HG03354 (cell line): ENCODE data around the gene NPBWR2.
"Not testable (repeated sequence)": the region's sequence is repeated elsewhere in the genome, so short reads cannot be mapped to it uniquely, and the experiment has no call there.

Experiments
- ATAC-seq: cut with Tn5 transposase; IDR thresholded peaks from one replicate; pipeline ENCODE4 v1.9.1; 2021; ENCODE audit warnings: mild to moderate bottlenecking; ENCODE audit not compliant: unreplicated experiment, poor library complexity, severe bottlenecking

Gene NPBWR2

GRCh38 chr20:64119681-64120341 is 12.4 kb upstream of the NPBWR2 start:
- ATAC-seq = no peak

DNA sequence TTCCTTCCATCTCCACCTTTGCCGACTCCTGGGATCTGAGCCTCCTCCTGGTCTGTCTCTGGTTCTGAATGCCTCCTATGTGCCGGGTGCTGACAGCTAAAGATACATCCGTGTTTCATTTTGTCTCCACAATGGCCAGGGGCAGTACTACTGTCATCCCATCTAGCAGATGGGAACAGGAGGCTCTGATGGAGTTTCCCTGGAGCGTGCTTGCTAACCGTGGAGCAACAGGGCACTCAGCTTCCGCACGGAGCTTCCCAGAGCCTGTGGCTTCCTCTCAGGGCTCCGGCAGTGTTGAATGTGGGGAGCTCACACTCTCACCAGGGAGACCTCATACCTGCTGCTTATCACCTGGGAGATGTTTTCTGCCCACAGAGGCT is 11.9 kb upstream of the NPBWR2 start:
- no peak for ATAC-seq

- not testable (repeated sequence) for ATAC-seq
Observed at GRCh38 chr20:64117432-64117777, 10.0 kb upstream of the NPBWR2 start.

DNA sequence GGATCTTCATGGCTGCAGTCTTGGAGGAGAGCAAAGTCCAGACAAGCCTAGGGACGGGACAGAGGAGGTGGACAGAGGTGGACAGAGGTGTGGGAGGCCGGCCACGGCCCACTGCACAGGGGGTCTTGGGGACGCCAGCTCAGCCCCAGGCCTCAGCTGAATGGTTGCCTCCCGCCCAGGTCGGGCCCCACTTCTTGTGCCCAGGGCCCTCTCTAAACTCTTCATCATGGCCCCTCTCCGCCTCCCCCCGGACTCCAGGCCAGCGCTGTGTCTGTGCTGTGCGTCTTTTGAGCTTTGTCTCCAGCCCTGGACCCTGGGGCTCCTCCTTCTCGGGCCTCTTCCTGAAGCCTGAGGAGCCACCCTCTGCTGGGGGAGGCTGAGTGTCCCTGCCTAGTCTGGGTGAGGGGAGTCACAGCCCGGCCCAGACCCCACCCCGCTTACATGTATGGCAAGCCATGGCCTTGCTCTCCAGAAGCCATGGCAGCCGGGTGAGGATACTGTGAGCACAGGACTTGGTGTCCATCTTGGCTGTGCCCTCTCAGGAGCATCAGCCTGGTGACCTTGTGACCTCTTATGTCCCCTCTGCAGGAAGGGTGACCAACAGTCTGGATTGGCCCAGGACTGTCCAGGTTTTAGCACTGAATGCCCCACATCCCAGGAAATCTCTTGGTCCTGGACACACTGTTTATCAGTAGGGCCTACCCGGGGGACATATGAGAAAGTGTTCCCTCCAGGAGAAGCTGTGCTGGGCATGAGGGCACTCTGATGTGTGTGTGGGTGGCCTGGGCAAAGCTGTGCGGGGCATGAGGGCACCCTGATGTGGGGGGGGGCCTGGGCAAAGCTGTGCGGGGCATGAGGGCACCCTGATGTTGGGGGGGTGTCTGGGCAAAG is 9.4 kb upstream of the NPBWR2 start:
- no peak for ATAC-seq

DNA sequence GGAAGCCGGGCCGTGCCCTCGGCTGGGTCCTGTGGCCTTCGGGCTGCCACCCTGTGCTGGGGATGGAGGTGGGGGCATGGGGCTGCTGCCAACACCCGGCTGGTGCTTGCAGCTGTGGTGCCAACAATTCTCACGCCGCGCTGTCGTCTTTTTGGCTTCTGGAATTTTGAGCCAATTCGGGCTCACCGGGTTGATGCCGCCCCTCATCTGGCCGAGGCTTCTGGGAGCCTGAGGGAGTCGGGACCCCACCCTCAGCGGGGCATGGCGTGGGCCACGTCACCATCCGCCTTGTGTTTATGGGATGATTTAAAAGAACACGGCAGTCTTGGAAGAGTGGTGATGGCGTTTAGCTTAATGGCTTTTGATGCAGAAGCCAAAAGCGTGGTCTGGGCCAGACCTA is 8.7 kb upstream of the NPBWR2 start:
- no peak for ATAC-seq

DNA sequence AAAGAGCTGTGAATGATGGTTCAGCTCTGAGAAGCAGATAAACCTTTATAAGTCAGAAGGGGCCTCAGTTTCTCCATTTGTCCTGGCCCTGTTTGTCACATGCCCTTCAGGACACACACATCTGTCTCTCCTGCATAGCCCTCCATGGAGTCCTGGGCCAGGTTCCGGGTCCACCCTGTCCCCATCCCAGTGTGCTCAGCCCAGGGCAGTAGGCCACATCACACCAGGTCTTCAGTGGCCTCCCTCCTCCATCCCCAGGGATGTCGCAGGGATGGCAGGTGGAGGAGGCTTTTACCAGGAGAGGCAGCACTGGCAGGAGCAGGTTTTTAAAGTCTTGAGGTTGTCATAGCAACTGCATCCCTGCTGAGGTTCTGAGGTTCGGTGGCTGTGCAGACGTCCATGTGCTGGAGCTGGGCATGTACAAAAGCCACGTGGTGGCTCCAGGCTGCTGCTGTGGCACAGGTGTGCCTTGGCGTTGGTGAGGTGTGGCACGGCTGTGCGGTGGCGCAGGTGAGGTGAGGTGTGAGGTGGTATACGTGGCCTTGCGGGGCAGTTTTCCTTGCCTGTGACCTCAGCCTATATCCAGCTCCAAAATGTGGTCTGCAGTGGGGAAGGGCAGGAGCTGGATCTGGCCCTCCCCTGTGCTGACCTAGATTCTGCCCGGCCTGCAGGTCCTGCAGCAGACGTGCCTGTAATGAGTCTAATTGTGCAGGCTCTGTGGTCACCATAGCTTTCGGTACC is 8.0 kb upstream of the NPBWR2 start:
- no peak for ATAC-seq

DNA sequence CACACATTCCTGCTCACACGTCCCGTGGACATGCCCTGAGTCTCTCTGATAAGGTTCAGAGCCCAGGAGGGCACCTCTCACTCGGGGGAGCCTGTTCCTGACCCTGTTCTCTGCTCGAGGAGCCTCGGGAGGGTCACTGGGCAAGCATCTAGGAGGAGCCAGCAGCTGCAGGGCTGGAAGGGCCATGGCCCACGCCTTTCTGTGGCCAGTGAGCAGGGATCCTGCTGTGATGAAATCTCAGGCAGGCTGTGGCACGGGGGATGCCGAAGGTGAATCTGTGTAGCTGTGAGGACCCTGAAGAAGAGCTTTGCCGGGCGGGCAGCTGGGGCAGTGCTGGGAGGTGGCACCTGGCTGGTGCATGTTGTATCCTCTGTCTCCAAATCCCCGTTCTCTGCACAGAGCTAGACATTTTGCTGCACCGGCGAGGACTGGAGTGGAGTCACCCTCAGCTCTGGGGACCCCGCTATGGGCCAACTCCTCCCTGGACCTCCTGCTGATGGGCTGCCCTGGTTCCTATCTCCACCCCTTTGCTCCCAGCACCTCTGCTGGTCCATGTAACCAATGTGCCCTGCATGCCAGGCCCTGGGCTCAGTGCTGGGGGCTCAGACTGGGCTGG is 7.1 kb upstream of the NPBWR2 start:
- ATAC-seq = no peak

DNA sequence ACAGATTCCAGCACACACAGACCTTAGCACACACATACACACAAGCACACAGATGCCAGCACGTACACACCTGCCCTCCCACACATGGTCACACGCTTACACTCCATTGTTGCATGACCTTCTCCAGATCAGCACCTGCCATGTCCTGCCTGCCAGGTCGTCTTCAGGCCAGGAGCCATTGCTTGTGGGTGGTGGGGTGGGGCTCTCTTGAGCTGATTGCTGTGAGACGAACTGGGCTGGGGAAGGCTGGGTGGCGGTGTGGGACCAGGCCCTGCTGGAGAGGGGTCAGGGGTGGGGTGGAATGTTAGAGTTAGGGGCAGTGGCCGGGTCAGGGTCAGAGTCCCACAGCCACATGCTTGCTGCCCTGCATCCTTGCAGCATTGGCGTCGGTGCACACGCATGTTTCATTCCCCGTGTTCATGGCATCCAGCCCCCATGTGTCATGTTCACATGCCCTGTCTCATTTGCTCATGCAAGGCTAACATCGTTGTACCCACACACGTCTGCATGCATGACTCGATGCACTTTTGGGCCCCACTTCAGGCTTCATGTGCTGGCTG is 6.5 kb upstream of the NPBWR2 start:
- no peak for ATAC-seq

DNA sequence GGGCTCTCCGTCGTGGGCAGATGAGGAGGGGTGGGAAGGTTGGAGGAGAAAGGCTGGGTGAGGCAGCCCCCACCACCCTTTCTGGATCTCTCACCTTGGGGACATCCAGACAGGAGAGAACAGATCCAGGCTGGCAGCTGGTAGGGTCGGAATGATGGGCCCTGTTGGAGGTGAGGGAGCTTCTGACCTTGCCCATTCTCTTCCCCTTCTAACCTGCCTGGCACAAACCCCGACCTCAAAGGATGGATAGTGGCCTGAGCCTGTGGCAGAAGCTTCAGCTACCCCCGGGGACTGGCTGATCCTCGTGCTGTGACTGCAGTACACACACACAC is 6.0 kb upstream of the NPBWR2 start:
- ATAC-seq = no peak

- ATAC-seq = no peak
Observed at GRCh38 chr20:64112691-64113443, 5.5 kb upstream of the NPBWR2 start.

DNA sequence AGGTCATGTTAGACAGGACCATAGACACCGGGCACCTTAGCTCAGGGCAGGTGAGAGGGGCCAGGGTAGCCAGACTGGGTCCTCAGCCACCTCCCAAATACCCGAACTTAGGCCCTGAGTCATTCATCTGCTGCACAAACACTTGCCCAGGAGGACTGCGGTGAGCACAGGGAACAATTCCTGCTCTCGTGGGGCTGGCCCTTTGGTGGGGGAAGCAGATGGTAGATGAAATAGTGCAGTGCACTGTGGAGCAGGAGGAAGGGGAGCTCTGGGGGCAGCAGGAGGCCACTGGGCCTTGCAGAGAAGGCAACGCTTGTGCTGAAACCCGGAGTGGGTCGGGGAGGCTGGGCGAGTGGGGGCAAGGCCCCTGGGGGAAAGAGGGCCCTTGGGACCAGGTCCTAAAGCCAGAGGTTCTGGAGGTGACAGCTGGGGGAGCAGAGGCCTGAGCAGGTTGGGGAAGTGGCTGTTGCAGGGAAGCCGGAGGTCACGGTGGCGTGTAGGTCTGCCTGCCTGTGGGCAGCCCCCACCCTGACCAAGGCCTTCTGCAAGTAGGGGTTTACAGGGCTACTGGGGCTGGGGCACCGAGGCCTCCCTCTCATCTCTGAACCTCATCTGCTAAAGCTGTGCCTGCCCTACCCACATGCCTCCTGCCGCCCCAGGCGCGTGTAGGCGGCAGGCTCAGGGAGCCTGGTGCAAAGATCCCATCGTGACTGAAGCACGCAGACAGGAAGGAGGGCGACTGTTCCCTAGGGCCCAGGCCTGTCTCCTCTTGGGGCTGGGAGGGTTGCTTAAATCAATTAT is 4.7 kb upstream of the NPBWR2 start:
- ATAC-seq = no peak

GRCh38 chr20:64110411-64111068 is 3.2 kb upstream of the NPBWR2 start:
- ATAC-seq = no peak

- ATAC-seq = no peak
Observed at GRCh38 chr20:64109831-64110391, 2.5 kb upstream of the NPBWR2 start.

GRCh38 chr20:64108731-64109681 is 1.6 kb upstream of the NPBWR2 start:
- ATAC-seq = no peak

GRCh38 chr20:64107736-64108457 is 532 bp upstream of the NPBWR2 start:
- no peak for ATAC-seq

GRCh38 chr20:64106435-64106961 is 867 bp downstream of the NPBWR2 start:
- no peak for ATAC-seq
